ENCODE measurements around the gene HS6ST2.

DNA sequence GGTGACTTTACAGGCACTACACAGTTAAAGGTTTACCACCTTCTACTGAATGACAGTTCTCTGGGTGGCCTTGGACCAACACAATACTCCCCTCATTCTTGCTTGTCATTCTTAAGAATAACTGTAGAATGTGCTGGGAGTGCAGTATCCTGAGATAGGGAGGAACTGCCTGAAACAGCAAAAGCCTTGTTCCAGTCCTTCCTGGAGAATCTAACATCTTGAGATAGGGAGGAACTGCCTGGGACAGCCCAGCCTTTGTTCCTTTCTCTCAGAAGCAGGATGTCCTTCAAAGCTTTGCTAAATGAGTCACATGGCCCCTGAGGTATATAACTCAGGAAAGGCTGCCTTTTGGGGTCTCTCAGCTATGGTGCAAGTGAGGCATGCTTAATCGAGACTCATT lies 323.9 kb downstream of the HS6ST2 start:
- TF ChIP-seq, protein P1, sequence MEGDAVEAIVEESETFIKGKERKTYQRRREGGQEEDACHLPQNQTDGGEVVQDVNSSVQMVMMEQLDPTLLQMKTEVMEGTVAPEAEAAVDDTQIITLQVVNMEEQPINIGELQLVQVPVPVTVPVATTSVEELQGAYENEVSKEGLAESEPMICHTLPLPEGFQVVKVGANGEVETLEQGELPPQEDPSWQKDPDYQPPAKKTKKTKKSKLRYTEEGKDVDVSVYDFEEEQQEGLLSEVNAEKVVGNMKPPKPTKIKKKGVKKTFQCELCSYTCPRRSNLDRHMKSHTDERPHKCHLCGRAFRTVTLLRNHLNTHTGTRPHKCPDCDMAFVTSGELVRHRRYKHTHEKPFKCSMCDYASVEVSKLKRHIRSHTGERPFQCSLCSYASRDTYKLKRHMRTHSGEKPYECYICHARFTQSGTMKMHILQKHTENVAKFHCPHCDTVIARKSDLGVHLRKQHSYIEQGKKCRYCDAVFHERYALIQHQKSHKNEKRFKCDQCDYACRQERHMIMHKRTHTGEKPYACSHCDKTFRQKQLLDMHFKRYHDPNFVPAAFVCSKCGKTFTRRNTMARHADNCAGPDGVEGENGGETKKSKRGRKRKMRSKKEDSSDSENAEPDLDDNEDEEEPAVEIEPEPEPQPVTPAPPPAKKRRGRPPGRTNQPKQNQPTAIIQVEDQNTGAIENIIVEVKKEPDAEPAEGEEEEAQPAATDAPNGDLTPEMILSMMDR (IDR thresholded peaks at IDR 0.05): no peak
- no peak for TF ChIP-seq EP300 (IDR thresholded peaks at IDR 0.05)
